Measurements from ENCODE around the gene CFI.

Gene CFI

DNA sequence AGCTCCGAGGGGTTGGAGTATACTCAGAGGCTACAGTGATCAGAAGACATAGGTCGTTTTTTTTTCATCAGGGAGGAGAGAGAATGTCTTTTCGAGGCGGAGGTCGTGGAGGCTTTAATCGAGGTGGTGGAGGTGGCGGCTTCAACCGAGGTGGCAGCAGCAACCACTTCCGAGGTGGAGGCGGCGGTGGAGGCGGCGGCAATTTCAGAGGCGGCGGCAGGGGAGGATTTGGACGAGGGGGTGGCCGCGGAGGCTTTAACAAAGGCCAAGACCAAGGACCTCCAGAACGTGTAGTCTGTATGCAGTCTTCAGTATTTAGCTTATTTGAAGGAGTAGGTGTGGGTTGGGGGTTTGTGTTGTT is 14.3 kb upstream of the CFI start:
- no peak for DNase-seq (ENCODE audit: low read depth)
- peak overlapping the region; percentile 100 for H3K4me3 ChIP-seq (ENCODE audit: low read depth, low read length)
- no peak for TF ChIP-seq CTCF (IDR thresholded peaks at IDR 0.05; ENCODE audit: low read depth, low read length, missing control alignments)

- peak; percentile 86 for DNase-seq (ENCODE audit: low read depth)
- no peak for TF ChIP-seq CTCF (IDR thresholded peaks at IDR 0.05; ENCODE audit: low read depth, low read length, missing control alignments)
- peak within 1 kb of the TSS; percentile 100 for H3K4me3 ChIP-seq (ENCODE audit: low read depth, low read length)
Observed at GRCh38 chr4:109815151-109816081, 13.6 kb upstream of the CFI start, which contains the start of gene GAR1. TSS of gene GAR1 (plus strand) at chr4:109815762. CDS start at chr4:109816165, 403 bp downstream.

DNA sequence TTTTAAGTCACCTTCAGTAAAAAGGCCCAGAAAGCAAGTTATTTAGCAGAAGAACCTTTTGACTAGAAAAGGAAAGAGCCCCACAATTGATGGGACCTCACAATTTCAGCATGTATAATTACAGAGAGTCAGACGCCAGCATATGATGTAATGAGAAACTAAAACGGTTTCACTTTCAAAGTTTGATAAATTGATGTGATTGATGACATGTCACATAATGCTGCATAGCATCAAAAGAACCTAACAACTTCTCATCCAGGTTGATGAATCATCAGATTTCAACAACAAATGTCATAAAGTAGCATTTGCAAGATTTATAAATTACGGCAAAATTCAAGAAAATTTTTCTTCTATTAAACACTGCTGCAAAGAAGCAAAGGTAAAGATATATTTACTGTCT is 9.9 kb upstream of the CFI start:
- TF ChIP-seq CTCF (IDR thresholded peaks at IDR 0.05; ENCODE audit: low read depth, low read length, missing control alignments): no peak
- DNase-seq (ENCODE audit: low read depth): no peak
- no peak overlapping the region for H3K4me3 ChIP-seq (ENCODE audit: low read depth, low read length)

- no peak for DNase-seq (ENCODE audit: low read depth)
- no peak for TF ChIP-seq CTCF (IDR thresholded peaks at IDR 0.05; ENCODE audit: low read depth, low read length, missing control alignments)
- no peak overlapping the region for H3K4me3 ChIP-seq (ENCODE audit: low read depth, low read length)
Observed at GRCh38 chr4:109810552-109811387, 9.0 kb upstream of the CFI start.

- H3K4me3 ChIP-seq (ENCODE audit: low read depth, low read length): no peak overlapping the region
- no peak for TF ChIP-seq CTCF (IDR thresholded peaks at IDR 0.05; ENCODE audit: low read depth, low read length, missing control alignments)
- DNase-seq (ENCODE audit: low read depth): no peak
Observed at GRCh38 chr4:109809655-109810054, 7.9 kb upstream of the CFI start.

GRCh38 chr4:109803924-109804571 is 2.2 kb upstream of the CFI start:
- peak; percentile 36 for TF ChIP-seq CTCF (IDR thresholded peaks at IDR 0.05; ENCODE audit: low read depth, low read length, missing control alignments)
- no peak overlapping the region for H3K4me3 ChIP-seq (ENCODE audit: low read depth, low read length)
- peak; percentile 8 for DNase-seq (ENCODE audit: low read depth)
